Heart left ventricle (tissue), 16 donors: ENCODE results near the gene PARPBP. TPM values are rescaled to one million over a fixed set of nuclear protein-coding genes. Genes with fewer than 3 reads are reported as not detected.
A peak's percentile ranks its signal among the peaks of the same experiment; 100 is the strongest.

Experiments
- ATAC-seq, 4 donors: fragments of 200-7000 bp; cut with Tn5 transposase; one replicate each; pipeline ENCODE4 v1.9.1; 2020 to 2022; ENCODE audit warnings: moderate library complexity in 4 of 4, mild to moderate bottlenecking in 3 of 4, moderate number of reproducible peaks in 1 of 4
- DNase-seq, 5 donors: peaks; one replicate each; pipeline ENCODE4 v3.0.0-alpha.2; 2020
- H3K27ac ChIP-seq, 12 donors: fragments of 200-600 bp; sonication (generic) in 4 of 12; one replicate each; pipeline versions ENCODE4 v1.5.0 to v1.8.0; 2016 to 2022; ENCODE audit warnings: mild to moderate bottlenecking in 2 of 12
- H3K27me3 ChIP-seq, 9 donors: fragments of 200-600 bp; sonication (generic) in 2 of 9; one replicate each; pipeline versions ENCODE4 v1.5.1 to v1.8.0; 2016 to 2022; ENCODE audit warnings: mild to moderate bottlenecking in 3 of 9
- H3K36me3 ChIP-seq, 9 donors: fragments of 200-600 bp; sonication (generic) in 2 of 9; one replicate each; pipeline versions ENCODE4 v1.5.0 to v1.8.0; 2018 to 2022; ENCODE audit warnings: mild to moderate bottlenecking in 2 of 9
- H3K4me1 ChIP-seq, 12 donors: fragments of 200-600 bp; sonication (generic) in 4 of 12; one replicate each; pipeline versions ENCODE4 v1.5.0 to v1.8.0; 2016 to 2022; ENCODE audit warnings: mild to moderate bottlenecking in 3 of 12
- H3K4me3 ChIP-seq, 12 donors: fragments of 200-600 bp; sonication (generic) in 4 of 12; one replicate each; pipeline versions ENCODE4 v1.5.0 to v1.8.0; 2017 to 2022; ENCODE audit warnings: mild to moderate bottlenecking in 9 of 12, moderate library complexity in 4 of 12
- H3K9me3 ChIP-seq, 12 donors: fragments of 200-600 bp; sonication (generic) in 4 of 12; one replicate each; pipeline versions ENCODE4 v1.5.0 to v1.8.0; 2016 to 2022; ENCODE audit warnings: mild to moderate bottlenecking in 1 of 12
- CTCF ChIP-seq, 12 donors: fragments of 200-600 bp; sonication (generic) in 4 of 12; IDR thresholded peaks; one replicate each; pipeline versions ENCODE4 v1.5.0 to v1.8.0; 2018 to 2022; ENCODE audit warnings: antibody characterized with exemption in 12 of 12, mild to moderate bottlenecking in 5 of 12
- POLR2A ChIP-seq, 2 donors: fragments of 450-650 bp; IDR thresholded peaks; one replicate each; pipeline ENCODE4 v1.6.1; 2017; ENCODE audit warnings: antibody characterized with exemption in 2 of 2, mild to moderate bottlenecking in 2 of 2, moderate library complexity in 2 of 2
- WGBS, 4 donors: extraction: QIAGEN DNeasy Blood & Tissue Kit in 2 of 4; methylation state at CpG; one replicate each; pipeline versions ENCODE4 v1.1.5 to v1.1.7; 2013 to 2018; 5-methylcytosine and 5-hydroxymethylcytosine counted together
- intact Hi-C, 10 donors: fragments of 100-400 bp; cut with DNase I; formaldehyde crosslinking; loops; one replicate each; pipeline versions ENCODE4 v1.11.1 to v1.14.2; 2022
- polyA plus RNA-seq, 2 donors: library from polyadenylated mRNA; stranded (reverse); fragments of 200-250 nt; gene quantifications; one replicate each; pipeline ENCODE4 v1.2.3, GENCODE V29; 2013
- total RNA-seq, 9 donors: library from RNA; depleted of rRNA in 2 of 9; stranded (reverse); fragments of >200 nt in 2 of 9; fragmentation: NEBNext Ultra II Directional in 3 of 9; extraction: Animal tissue kit (Norgen Biotek cat#: 25700) in 3 of 9; gene quantifications; one replicate each; pipeline versions ENCODE4 v1.1.0 to v1.2.4, GENCODE V29; 2016 to 2023
- donor health status: ischemic (EF 13 %, LVEDD 7.1; RV severe dilation, severe dysfunction).
- donor health status: healthy with polysubstance abuse.
- donor health status: DM: no; HTN: yes; CAD: no.
- donor health status: DM: no; HTN: no; CAD: no.
- donor health status: ischemic (EF 25% LVEDD 6.9; RV normal size, moderate dysfunction).
- donor health status: ischemic (EF 25% LVEDD 5.7; RV mildly dilated, moderate dysfunction).
- donor health status: healthy.
- donor health status: DM: yes; HTN: yes; CAD: no.
- donor health status: ischemic (EF 35%, LVEDD 5.7; RV mildly dilated, moderate dysfunction).
- donor health status: nonischemic (EF 11% LVEDD 7.7; RV severe dilation, severe dysfunction).
- donor health status: DM: yes; HTN: yes; CAD: no.
- donor health status: PGD.
- donor health status: ischemic (EF 29% LVEDD 5.4; RV normal size, mild dysfunction).
- donor health status: nonischemic (EF 23%, LVEDD 6.1; RV moderate dilation, normal function).

The PARPBP gene
- total and polyA plus RNA-seq, 11 donors, result 0.19 to 2.3 (median 0.49) TPM; not detected in 1

GRCh38 chr12:102220736-102221135 is 100.8 kb downstream of the PARPBP start:
- no peaks in the 10 kb centered on the region for H3K4me1 ChIP-seq
- no peaks in the 10 kb centered on the region for H3K36me3 ChIP-seq

GRCh38 chr12:102227954-102228353 is 108.0 kb downstream of the PARPBP start:
- Histone ChIP-seq H3K27me3 (no peaks in the 10 kb centered on the region), H3K27ac (no peak overlapping the region), H3K4me1 (peaks cover 0 to 5% (median 0%) of the 10 kb centered on the region in 12 donors), H3K4me3 (no peak overlapping the region), H3K36me3 (no peaks in the 10 kb centered on the region), H3K9me3 (no peaks in the 10 kb centered on the region)
- intact Hi-C loops, result no loop called here
- ATAC-seq (no peak), DNase-seq (no peak)
- TF ChIP-seq CTCF (IDR thresholded peaks at IDR 0.05), result no peak
- TF ChIP-seq POLR2A (IDR thresholded peaks at IDR 0.05), result no peak
- WGBS, 4 donors, result 73 to 84% (median 80%) methylated on average over 5 of the region's 5 CpGs

More at GRCh38 chr12:102220736-102221135, 100.8 kb downstream of the PARPBP start:
- no peaks in the 10 kb centered on the region for H3K9me3 ChIP-seq
- H3K27me3 ChIP-seq, result no peaks in the 10 kb centered on the region
- no peak for ATAC-seq
- DNase-seq, result no peak
- intact Hi-C loops, result no loop called here
- H3K4me3 ChIP-seq, result no peak overlapping the region
- no peak for TF ChIP-seq CTCF (IDR thresholded peaks at IDR 0.05)
- no peak for TF ChIP-seq POLR2A (IDR thresholded peaks at IDR 0.05)
- H3K27ac ChIP-seq, result no peak overlapping the region

- Histone ChIP-seq H3K9me3 (no peaks in the 10 kb centered on the region), H3K27me3 (no peaks in the 10 kb centered on the region), H3K4me1 (peaks cover 0 to 5% (median 0%) of the 10 kb centered on the region in 12 donors), H3K27ac (peak overlapping the region in 1 of 12 donors; percentile 4), H3K36me3 (no peaks in the 10 kb centered on the region), H3K4me3 (no peak overlapping the region)
- no peak for ATAC-seq
- intact Hi-C loops, result no loop called here
- TF ChIP-seq POLR2A (IDR thresholded peaks at IDR 0.05), result no peak
- no peak for TF ChIP-seq CTCF (IDR thresholded peaks at IDR 0.05)
- DNase-seq, result no peak
Measured at GRCh38 chr12:102232036-102232435, 112.1 kb downstream of the PARPBP start.

DNA sequence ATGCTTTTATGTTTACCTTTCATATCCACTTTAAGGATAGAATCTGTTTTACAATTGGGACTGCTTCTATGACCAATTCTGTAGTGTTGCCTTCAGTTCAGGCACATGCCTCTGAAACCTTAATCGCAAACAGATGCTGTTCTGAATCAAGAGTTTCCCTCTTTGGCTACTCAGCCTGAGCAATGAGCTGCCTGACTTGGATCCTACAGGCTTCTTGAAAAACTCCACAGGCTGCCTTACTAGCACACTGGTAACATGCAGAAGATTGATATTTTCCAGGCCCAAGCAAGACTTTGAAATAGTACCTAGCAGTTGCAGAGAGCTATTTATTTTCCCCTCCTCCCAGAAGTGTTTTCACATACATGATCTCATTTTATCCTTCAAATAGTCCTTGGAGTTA is 112.5 kb downstream of the PARPBP start:
- H3K4me1 ChIP-seq, result peaks cover 0 to 5% (median 0%) of the 10 kb centered on the region in 12 donors
- DNase-seq (peak in 1 of 5 donors; percentile 5), ATAC-seq (peak in 2 of 4 donors; percentile 52 to 57)
- no peaks in the 10 kb centered on the region for H3K9me3 ChIP-seq
- no peaks in the 10 kb centered on the region for H3K27me3 ChIP-seq
- 64 to 82% (median 67%) methylated on average over 1 of the region's 1 CpG for WGBS, 4 donors
- H3K36me3 ChIP-seq, result no peaks in the 10 kb centered on the region
- H3K27ac ChIP-seq, result peak overlapping the region in 1 of 12 donors; percentile 4
- TF ChIP-seq CTCF (IDR thresholded peaks at IDR 0.05), result no peak
- TF ChIP-seq POLR2A (IDR thresholded peaks at IDR 0.05), result no peak
- H3K4me3 ChIP-seq, result no peak overlapping the region
- intact Hi-C loops, result no loop called here
